IPS-20b (cell line): Measurements from ENCODE around the gene SS18L1.
"Not testable (repeated sequence)": the region's sequence is repeated elsewhere in the genome, so short reads cannot be mapped to it uniquely, and the experiment has no call there.

Source experiments
- H3K27ac ChIP-seq: one replicate; pipeline ENCODE4 v1.5.1; 2013; ENCODE audit warnings: low read length
- H3K27me3 ChIP-seq: 2 replicates; pipeline ENCODE4 v1.6.1; 2013; ENCODE audit warnings: mild to moderate bottlenecking, low read length, inconsistent platforms; ENCODE audit not compliant: insufficient read depth
- H3K36me3 ChIP-seq: 2 replicates; pipeline ENCODE4 v1.6.1; 2013; ENCODE audit warnings: low read depth, mild to moderate bottlenecking, inconsistent platforms, low read length, moderate library complexity; ENCODE audit not compliant: insufficient read depth
- H3K4me1 ChIP-seq: 2 replicates; pipeline ENCODE4 v1.6.1; 2013; ENCODE audit warnings: mild to moderate bottlenecking, control low read depth, inconsistent platforms, low read length, moderate library complexity; ENCODE audit not compliant: insufficient read depth
- H3K4me3 ChIP-seq: 2 replicates; pipeline ENCODE4 v1.5.1; 2013; ENCODE audit warnings: mild to moderate bottlenecking, low read length, inconsistent platforms
- H3K9ac ChIP-seq: 2 replicates; pipeline ENCODE4 v1.6.1; 2013; ENCODE audit warnings: low read depth, mild to moderate bottlenecking, inconsistent platforms, low read length, moderate library complexity
- H3K9me3 ChIP-seq: 2 replicates; pipeline ENCODE4 v1.6.1; 2013; ENCODE audit warnings: mild to moderate bottlenecking, low read depth, low read length, inconsistent platforms; ENCODE audit not compliant: insufficient read depth

The SS18L1 gene

DNA sequence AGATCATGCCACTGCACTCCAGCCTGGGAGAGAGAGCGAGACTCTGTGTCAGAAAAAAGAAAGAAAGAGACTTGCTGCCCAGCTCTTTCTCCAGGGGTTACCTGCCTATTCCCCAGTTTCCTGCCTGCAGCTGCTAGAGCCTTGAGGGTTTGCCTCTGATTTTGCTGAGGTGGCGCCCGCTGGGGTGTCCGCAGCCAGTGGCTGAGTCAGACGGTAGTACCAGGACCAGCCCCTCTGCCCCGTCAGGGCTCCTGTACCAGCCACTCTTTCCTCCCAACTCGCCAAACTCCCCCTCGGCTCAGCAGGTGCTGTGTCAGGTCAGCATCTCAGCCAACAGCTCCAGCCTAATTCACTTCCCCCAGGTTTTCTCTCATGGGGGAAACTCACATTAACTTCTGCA, 28.7 kb upstream of the SS18L1 start:
- Histone ChIP-seq H3K4me1 (peaks cover 2% of the 10 kb centered on the region; the same call in 1 of the 2 replicates), H3K27me3 (no peaks in the 10 kb centered on the region; the same call in none of the 2 replicates), H3K27ac (no peak overlapping the region), H3K4me3 (peak overlapping the region; percentile 26; the same call in 1 of the 2 replicates), H3K36me3 (no peaks in the 10 kb centered on the region), H3K9ac (no peak overlapping the region; the same call in 1 of the 2 replicates), H3K9me3 (peaks cover 8% of the 10 kb centered on the region)

DNA sequence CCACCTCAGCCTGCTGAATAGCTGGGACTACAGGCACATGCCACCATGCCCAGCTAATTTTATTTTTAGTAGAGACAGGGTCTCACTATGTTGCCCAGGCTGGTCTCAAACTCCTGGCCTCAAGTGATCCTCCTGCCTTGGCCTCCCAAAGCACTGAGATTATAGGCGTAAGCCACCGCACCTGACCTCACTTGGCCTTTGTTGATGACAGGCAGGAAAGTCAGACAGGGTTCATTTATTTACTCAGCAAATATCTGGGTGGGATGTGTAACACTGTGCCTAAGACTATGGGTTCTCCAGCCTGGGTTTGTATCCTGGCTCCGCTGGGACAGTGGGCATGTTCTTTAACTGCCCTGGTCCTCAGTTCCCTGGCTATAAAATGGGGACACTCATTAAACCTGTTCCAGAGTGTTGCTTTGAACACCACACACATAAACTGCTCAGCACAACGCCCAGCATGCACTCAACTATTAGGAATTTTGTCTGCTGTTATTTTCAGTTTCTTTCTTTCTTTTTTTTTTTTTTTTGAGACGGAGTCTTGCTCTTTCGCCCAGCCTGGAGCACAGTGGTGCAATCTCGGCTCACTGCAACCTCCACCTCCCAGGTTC, 27.7 kb upstream of the SS18L1 start:
- H3K9ac ChIP-seq, H3K9me3 ChIP-seq, H3K4me1 ChIP-seq, H3K27me3 ChIP-seq, H3K36me3 ChIP-seq, H3K27ac ChIP-seq, H3K4me3 ChIP-seq: not testable (repeated sequence)

DNA sequence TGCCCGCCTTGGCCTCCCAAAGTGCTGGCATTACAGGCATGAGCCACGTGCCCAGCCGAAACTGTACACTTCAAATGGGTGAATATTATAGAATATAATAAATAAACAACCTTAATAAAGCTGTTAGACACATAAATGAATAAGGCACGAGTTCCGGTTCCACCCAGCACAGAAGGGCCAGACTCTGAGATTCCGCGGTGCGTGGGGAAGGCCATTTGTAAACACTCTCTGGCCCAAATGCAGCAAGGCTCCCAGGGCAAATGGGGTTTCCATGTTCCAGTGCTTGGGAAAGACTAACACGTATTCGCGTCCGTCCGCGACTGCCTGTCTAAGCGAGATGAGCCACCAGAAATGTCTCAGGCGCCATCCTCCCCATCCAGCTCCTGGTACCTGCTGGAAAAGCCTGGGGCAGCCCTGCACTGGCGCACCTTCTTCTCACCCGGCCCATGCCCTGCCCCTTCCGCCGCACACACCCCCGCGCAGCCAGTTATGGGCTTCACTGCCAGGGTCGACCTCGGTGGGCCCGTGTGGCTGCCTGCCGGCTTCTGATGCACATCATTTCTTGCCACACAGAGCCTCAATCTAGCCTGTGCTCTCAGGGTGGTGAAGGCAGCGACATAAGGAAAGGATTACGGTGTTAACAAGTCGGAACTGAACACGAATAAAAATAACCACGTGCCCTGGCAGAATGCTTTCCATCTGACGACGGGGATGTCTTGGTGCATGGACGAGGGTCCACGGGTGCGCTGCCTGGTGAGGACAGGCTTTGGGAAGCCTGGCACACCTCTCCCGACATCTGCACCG, 26.8 kb upstream of the SS18L1 start:
- Histone ChIP-seq H3K9me3 (no peaks in the 10 kb centered on the region; the same call in 1 of the 2 replicates), H3K36me3 (no peaks in the 10 kb centered on the region), H3K27me3 (no peaks in the 10 kb centered on the region; the same call in none of the 2 replicates), H3K9ac (no peak overlapping the region), H3K4me1 (peaks cover 2% of the 10 kb centered on the region; the same call in 1 of the 2 replicates), H3K4me3 (no peak overlapping the region), H3K27ac (no peak overlapping the region)

GRCh38 chr20:62117362-62117646, 26.3 kb upstream of the SS18L1 start:
- Histone ChIP-seq H3K4me1 (peaks cover 2% of the 10 kb centered on the region; the same call in 1 of the 2 replicates), H3K27ac (no peak overlapping the region), H3K27me3 (no peaks in the 10 kb centered on the region; the same call in none of the 2 replicates), H3K4me3 (no peak overlapping the region), H3K36me3 (no peaks in the 10 kb centered on the region), H3K9ac (no peak overlapping the region), H3K9me3 (no peaks in the 10 kb centered on the region; the same call in 1 of the 2 replicates)

- no peaks in the 10 kb centered on the region for H3K36me3 ChIP-seq
- H3K4me3 ChIP-seq = no peak overlapping the region
- H3K27ac ChIP-seq = no peak overlapping the region
- H3K9ac ChIP-seq = no peak overlapping the region
- H3K4me1 ChIP-seq = peaks cover 2% of the 10 kb centered on the region; the same call in 1 of the 2 replicates
- no peaks in the 10 kb centered on the region; the same call in none of the 2 replicates for H3K27me3 ChIP-seq
- no peaks in the 10 kb centered on the region; the same call in 1 of the 2 replicates for H3K9me3 ChIP-seq
Observed at GRCh38 chr20:62117658-62118057, 25.9 kb upstream of the SS18L1 start.

- H3K9ac ChIP-seq = no peak overlapping the region
- H3K27ac ChIP-seq = no peak overlapping the region
- H3K36me3 ChIP-seq = no peaks in the 10 kb centered on the region
- no peak overlapping the region for H3K4me3 ChIP-seq
- H3K27me3 ChIP-seq = no peaks in the 10 kb centered on the region; the same call in none of the 2 replicates
- H3K9me3 ChIP-seq = no peaks in the 10 kb centered on the region
- peaks cover 5% of the 10 kb centered on the region; the same call in 1 of the 2 replicates for H3K4me1 ChIP-seq
Observed at GRCh38 chr20:62118113-62119043, 25.2 kb upstream of the SS18L1 start.

DNA sequence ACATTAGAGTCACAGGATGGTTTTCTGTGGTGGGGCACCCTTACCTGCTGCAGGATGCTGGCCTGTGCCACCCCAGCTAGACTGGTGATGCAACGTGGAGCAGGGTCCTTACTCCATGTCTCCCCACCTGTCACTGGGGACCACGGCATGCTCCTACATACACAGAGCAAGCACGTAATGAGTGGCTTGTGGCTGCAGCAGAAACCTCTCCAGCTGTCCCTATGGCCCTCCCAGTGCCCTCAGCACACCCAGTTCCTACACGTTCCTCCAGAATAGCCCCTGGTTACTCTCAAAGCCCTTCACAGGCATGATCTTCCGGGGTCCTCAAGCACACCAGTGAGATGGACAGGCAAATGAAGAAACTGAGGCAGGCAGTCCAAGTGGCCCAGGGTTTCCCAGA, 24.5 kb upstream of the SS18L1 start:
- Histone ChIP-seq H3K4me1 (peaks cover 9% of the 10 kb centered on the region; the same call in 1 of the 2 replicates), H3K9ac (no peak overlapping the region), H3K27ac (no peak overlapping the region), H3K27me3 (no peaks in the 10 kb centered on the region; the same call in none of the 2 replicates), H3K4me3 (no peak overlapping the region), H3K9me3 (no peaks in the 10 kb centered on the region), H3K36me3 (peaks cover 6% of the 10 kb centered on the region)

- no peaks in the 10 kb centered on the region for H3K9me3 ChIP-seq
- H3K36me3 ChIP-seq = peaks cover 13% of the 10 kb centered on the region
- H3K27me3 ChIP-seq = no peaks in the 10 kb centered on the region; the same call in none of the 2 replicates
- no peak overlapping the region for H3K9ac ChIP-seq
- H3K4me1 ChIP-seq = peaks cover 9% of the 10 kb centered on the region; the same call in 1 of the 2 replicates
- no peak overlapping the region for H3K27ac ChIP-seq
- H3K4me3 ChIP-seq = no peak overlapping the region
Observed at GRCh38 chr20:62119591-62120364, 23.8 kb upstream of the SS18L1 start.

GRCh38 chr20:62120365-62120762, 23.2 kb upstream of the SS18L1 start:
- Histone ChIP-seq H3K27ac (no peak overlapping the region), H3K9ac (no peak overlapping the region), H3K4me3 (no peak overlapping the region), H3K9me3 (no peaks in the 10 kb centered on the region), H3K36me3 (peaks cover 19% of the 10 kb centered on the region), H3K27me3 (no peaks in the 10 kb centered on the region; the same call in 1 of the 2 replicates), H3K4me1 (peaks cover 9% of the 10 kb centered on the region; the same call in 1 of the 2 replicates)

GRCh38 chr20:62120990-62121775, 22.4 kb upstream of the SS18L1 start:
- H3K27ac ChIP-seq = no peak overlapping the region
- peaks cover 9% of the 10 kb centered on the region; the same call in 1 of the 2 replicates for H3K4me1 ChIP-seq
- H3K36me3 ChIP-seq = peaks cover 27% of the 10 kb centered on the region
- peak overlapping the region; percentile 75 for H3K4me3 ChIP-seq
- no peaks in the 10 kb centered on the region; the same call in 1 of the 2 replicates for H3K27me3 ChIP-seq
- no peaks in the 10 kb centered on the region for H3K9me3 ChIP-seq
- H3K9ac ChIP-seq = peak overlapping the region; percentile 74; the same call in 1 of the 2 replicates
